CD4-positive, alpha-beta T cell treated with Interleukin-17A for 4 hours (primary cell): ENCODE results near the gene PLEKHG7.
"Not testable (repeated sequence)": the region's sequence is repeated elsewhere in the genome, so short reads cannot be mapped to it uniquely, and the experiment has no call there.

Source experiments
- DNase-seq: peaks from one replicate; pipeline ENCODE4 v3.0.0-alpha.2; 2020; ENCODE audit warnings: mixed read lengths

The PLEKHG7 gene

DNA sequence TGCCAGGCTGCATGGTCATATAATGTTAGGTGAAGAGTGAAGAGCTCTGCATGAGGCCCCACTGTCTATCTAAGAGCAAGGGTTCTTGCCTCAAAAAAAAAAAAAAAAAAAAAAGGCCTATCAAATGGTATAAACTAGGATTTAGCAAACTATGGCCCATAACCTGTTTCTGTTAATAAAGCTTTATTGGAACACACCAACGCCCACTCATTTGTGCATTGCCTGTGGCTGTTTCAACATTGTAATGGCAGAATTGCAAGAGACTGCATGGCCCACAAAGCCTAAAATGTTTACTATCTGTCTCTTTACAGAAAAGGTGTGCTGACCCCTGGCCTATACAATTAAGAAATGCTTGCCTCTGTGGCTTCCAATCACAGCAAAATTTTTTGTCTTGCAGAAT lies 12.8 kb downstream of the PLEKHG7 start:
- DNase-seq, result no peak

DNA sequence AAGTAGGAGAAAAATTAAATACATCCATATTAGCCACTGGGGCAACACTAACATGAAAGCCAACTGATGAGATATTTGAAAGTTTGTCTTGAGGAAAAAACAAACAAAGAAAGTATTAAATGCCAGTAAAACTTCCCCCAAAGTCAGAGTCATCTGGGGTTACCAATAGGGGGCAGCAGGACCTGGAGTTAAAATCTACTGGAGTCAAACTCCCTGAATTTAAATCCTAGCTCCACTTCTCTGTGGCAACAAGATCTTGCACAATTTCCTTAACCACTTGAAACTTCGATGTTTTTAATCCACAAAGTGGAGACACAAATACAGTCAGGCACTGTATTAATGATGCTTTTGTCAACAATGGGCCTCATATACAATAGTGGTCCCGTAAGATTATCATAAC lies 14.4 kb downstream of the PLEKHG7 start:
- DNase-seq, result no peak

DNA sequence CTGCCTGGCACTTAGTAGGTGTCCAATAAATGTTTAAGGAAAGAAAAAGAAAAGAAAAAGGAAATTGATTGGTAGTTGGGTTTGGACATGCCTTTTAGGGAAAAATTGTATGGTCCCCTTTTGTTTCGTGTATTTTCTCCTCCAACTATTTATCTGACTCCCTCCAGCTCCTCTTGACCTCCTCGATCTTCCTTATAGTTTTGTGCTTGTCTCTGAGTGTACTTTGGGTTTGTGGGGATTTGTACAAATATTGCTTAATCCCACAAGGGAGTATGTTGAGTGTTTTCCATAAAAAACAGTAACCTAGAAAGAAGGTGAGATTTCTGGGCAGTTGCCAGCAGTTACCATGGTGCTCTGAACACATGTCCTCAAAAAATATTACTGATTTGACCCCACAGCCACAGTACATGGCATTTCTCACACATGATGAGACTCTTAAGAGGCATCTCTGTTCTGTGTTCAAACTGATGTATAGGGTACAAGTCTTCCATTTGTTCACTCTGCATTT lies 15.7 kb downstream of the PLEKHG7 start:
- DNase-seq, result no peak

DNA sequence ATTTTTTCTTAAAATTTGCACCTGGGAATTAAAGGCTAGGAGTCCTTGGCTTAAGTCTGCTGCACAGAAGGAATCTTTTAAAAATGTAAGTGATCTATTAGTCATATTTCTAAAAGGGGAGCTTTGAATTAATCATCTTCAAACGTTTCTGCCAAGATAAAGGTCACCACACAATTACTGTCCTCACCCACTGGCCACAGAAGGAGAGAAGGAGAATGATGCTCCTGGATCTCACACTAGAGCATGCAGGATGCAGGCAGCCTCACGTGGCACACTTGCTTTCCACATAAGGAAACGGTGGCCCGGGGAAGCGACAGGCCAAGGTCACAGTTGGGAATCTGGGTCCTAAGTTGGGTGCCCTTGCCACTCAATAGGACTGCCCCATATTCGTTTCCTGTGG lies 16.9 kb downstream of the PLEKHG7 start:
- DNase-seq, result no peak

DNA sequence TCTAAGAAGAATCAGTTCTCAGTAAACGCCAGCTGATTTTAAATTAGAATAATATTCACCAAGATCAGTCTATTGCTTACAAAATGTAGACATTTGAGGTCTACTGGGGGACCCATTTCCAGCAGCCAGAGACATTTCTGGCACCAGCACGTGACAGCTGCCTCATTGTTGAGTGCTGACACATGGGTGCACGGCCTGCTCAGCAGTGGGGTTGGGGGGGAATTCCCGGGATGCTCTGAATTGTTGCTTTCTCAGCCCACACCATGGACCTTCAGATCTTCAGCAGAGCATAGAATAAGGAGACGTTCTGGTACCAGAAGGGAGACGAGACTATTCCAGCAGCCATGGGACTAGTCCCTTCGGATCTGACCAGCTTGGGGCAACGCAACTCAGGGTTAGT lies 18.3 kb downstream of the PLEKHG7 start:
- no peak for DNase-seq

DNA sequence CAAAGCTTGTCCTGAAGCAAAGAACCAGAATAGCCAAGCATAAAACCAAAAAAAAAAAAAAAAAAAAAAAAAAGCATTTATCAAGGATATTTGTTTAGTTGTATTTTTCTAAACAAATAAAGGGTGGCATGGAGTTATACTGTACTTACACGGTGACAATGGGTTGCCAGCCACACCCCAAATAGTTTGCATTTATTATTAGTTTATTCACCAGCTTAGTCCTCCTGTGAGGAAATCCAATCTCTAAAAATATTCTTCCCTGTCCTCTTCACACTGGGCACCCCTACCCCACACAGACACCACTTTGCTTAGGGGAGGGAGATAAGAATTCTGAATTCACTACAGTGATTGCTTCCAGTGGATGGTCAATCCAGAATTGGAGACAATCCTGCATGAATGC lies 18.9 kb downstream of the PLEKHG7 start:
- no peak for DNase-seq

DNA sequence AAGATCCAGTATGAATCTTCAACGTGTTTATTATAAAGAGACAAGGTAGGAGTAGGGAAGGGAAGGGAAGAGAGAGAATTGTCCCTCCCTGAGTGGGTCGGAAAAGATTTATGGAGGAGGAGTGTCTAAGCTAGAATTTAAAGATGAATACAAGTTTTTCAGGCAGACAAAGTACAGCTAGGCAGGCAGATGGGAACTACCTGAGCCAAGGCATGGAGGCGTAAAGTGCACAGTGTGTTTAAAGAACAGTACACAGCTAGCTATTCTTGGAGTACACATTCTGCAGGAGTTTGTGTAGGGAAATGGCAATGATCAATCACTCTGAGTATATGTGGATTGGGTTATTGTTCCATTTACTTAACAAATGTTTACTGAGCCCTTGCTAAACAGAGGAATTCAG lies 20.1 kb downstream of the PLEKHG7 start:
- no peak for DNase-seq

DNA sequence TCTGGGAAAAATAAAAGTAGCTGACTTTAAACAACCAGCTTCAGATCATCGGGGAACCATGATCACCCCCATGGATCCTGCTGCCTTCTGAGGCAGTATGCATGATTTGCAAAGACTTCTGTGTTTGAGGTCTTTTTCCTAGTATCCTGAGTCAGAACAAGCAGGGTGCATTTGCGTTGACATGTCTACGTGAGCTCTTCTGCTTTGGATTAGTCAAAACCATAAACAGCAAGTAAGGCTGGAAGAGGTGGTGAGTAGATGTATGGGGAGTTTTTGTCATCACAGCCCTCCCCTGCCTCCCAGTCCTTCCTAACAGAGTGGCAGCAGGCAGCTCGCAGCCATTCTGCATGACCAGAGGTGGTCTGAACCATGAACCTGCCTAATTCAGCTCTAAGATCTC lies 24.1 kb downstream of the PLEKHG7 start:
- no peak for DNase-seq

DNA sequence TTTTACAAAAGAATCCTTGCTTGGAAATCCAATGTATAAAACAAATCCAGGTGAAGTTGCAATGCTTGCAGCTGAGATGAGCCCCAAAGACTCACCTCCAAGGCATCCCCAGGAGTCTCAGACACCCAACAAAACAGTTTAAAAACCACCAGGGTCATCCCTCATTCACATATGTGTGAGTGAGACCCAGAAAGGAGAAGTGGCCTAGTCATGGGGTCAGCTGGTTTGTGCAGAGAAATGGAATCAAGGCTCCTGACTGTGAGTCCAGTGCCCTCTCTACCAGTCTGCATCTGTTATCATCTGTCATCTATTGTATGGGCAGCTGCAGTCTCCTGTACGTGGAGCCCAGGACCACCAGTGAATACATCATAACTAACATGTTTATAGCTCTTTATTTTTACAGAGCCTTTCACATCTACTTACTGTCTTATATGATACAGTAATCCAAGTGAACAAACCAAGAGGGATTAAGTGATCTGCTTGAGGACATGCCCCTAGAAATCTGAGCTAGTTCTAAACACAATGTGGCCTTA lies 27.1 kb downstream of the PLEKHG7 start:
- DNase-seq, result no peak

DNA sequence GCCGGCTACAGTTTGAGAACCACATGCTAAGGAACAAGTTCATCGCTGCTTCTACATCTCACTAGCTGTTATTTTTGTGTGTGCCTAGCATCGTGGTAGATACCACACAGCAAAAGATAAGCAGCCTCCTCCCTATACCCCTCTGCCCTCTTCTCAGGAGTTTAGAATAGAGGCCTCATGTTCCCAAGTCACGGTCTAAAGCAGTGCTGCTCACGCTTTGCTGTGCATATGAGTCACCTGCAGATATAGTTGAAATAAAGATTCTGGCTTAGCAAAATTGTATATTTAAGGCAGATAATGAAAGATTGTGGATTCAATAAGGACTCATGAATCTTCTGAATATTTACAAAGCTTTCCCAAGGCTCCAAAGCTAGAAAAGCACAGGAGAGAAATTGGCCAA lies 28.0 kb downstream of the PLEKHG7 start:
- no peak for DNase-seq

DNA sequence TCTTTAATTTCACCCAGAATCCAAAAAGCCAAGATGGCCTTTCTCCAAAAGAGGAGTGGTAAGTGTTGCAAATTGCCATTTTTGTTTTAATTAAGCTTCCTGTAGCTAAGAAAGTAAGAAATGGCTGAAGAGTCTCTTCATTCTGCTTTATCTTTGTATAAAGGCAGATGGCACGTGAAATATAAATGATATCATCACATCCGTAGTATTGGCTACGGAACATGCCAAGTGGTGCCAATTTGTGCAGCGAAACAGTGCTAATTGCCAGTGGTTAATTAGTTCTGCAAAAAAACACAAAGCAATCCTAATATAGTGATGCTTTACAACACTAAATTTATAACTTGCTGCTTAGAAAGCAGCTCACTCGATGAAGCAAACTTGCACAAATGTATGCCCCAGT lies 29.4 kb downstream of the PLEKHG7 start:
- no peak for DNase-seq

DNA sequence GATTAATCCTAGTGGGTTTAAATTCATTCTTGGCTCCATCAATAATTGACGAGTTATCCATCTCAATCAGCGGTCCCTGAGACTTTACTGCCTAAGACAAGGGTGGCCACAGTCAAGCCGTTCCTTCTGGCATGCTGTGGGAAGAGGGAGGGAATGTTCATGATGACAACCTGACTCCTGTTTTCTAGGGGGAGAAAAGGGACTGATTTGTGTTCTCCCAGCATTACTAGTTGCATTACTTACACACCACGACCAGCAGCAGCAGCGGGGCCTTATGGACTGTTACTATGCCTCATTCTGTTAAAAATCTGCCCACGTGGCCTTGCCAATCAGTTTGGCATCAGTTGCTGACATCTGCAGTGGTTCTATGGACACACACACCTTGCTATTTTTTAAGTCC lies 29.9 kb downstream of the PLEKHG7 start:
- no peak for DNase-seq

DNA sequence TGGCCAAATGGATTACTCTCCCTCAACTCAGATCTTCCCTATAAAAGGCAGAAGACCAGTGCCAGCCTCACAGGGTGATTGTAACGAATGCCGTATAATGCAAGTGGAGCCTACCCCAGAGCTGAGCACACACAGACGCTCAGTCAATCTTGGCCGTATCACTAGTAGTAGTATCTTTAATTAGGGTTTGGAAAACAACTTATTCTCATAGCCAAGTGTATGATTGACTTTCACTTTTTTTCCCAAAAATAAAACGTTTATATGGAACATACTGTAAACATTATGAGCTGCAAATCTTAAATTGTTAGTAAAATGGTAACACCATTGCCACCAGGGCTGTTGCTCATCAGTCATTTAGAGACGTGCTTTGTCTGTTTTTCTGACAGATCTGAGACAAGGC lies 30.4 kb downstream of the PLEKHG7 start:
- DNase-seq, result no peak

DNA sequence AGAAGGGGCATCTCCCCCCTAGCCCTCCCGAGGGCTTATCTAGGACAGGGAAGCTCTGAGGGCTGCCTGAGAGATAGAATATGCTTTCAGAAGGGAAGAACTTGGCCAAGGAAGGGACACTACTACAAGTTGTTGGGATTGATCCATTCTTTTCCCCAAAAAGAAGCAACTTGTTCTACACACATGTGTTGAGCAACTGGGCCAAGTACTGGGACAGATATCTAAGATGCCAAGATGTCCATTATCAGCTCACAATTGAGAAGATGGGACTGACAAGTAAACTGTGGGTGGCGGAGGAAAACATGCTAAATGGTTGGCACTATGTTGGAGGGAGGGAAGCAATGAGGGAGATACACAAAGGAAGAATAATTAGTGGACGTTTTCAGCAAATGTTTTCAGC lies 30.9 kb downstream of the PLEKHG7 start:
- no peak for DNase-seq

DNA sequence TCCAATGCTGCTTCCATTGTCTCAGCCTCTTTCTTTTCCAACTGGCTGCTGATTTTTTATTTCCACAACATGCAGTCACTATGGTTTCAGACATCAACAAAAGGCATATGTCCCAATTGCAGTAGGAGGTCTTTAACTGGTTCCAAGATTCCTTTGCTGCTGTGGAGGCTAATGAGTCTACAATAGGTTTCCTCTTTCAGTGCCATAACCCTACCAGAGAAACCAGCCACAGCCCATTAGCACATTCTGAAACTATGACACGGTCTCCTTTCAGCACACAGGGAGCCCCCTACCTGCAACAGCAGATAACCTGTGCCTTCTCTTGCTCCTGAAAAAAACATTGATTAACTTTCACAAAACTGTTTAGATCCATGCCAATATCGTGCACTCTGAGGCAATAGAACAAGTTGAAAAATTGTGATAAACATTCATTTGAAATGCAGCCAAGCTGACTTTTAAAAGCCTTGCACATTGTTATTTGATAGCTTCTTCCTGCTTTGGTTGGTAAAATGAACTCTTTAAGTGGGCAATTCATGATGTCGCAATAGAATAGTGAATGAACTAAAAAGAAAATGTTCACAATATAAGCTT lies 32.4 kb downstream of the PLEKHG7 start:
- no peak for DNase-seq

DNA sequence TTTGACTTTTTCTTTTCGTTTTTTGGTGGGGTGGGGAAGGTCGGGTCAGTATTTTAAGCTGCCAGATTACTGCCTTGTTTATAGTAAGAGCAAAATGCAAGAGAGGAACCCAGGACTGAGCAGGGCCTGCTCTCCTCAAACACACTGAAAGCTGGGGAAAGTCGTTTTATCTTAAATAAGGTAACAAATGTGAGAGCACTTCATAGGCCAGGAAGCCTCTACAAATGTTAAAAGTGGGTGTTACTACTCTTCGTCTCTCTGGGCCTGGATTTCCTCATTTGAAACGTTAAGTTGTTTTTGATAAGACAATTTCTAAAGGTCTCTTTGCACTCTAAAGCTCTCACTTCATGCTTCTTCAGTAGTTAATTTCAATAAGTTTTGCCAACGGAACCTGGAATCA lies 33.8 kb downstream of the PLEKHG7 start:
- DNase-seq, result no peak

DNA sequence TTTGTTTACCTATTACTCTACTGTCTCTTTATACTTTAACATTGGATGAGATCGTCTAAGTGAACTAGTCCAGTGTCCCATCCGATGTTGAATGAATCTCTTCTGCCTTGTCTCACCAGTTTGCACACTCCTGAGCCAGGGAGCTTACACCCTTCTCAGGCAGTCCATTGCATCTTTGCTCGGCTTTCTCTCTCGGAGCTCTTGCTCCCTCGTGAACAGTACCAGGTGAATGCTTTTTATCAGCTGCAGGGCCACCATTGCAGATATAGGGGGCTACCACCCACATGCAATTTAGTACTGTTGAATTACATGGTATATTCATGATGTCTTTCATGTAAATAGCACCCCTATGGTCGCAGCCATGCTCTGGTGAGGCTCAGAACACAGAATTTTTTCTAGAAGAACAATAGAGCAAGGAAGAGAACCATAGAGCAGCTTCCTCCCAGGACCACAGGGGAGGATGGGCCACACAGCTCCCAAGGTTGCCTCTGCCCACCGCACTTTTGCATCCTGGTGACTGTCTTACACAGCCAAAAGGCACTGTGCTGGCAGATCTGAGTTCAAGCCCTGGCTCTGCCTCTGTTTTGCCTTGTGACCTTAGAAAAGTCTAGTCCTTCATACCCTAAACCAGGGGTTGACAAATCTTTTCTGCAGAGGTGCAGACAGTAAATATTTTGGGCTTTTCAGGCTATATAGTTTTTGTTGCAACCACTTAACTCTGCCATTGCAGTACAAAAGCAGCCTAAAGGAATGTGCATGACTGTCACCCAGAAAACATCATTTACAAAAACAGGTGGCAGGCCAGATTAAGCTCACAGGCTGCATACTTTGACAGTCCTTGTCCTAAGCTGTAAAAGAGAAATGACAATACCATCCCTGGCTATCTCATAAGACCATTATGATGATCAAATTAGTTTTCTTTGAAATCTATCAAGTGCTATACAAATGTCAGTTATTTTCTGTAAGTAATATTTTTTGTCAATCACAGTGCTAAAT lies 35.4 kb downstream of the PLEKHG7 start:
- DNase-seq, result no peak

DNA sequence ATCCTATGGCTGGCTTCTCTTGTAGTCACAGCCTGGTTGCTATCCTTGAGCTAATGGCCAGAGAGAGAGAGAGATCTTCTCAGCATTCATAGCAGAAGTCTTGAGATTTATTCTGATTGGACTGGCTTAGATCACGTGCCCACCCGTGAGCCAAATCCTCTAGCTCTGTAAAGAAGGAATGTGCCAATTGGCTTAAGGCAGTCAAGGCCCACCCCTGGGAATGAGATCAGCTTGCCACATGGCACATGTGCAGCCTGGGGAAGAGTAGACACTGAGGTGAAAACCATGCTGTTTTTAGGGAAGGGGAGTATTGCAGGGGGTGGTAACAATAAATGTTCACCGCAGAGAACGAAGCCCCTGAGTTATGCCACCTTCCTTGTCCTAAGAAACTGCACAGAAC lies 36.3 kb downstream of the PLEKHG7 start:
- DNase-seq, result no peak

DNA sequence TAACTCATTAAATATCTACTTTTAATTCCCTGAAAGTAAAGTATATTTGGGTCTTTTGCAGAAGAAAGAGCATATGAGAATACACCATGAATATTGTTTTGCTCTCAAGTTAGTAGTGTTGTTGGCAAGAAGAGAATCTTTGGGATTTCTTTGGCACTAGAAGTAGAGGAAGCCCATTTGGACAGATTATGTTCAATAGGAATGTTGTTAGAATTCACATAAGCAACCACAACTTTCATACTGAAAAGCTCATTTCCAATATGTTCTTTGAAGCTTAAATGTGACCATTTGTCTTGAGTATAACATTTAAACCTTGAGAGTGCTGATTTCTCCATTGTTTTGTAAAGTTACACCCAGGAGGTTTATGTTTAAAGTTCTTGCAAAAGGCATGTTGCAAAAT lies 37.6 kb downstream of the PLEKHG7 start:
- DNase-seq, result no peak

DNA sequence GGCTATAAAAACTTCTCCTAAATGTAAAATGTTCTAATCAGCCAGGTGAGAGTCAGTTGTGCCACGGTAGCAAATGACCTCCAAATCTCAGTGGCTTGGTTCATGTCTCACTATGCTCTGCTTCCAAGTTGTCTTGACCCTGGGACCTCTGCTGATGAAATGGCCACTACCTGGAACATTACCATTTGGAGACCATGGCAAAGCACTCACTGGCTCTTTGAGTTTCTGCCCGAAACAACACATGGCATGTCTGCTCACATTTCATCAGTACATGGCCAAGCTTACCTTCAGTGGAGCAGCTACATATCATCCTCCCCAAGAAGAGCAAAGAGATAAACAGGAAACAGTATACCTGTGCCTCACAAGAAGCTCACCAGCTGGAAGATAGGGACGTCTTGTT lies 40.2 kb downstream of the PLEKHG7 start:
- no peak for DNase-seq

DNA sequence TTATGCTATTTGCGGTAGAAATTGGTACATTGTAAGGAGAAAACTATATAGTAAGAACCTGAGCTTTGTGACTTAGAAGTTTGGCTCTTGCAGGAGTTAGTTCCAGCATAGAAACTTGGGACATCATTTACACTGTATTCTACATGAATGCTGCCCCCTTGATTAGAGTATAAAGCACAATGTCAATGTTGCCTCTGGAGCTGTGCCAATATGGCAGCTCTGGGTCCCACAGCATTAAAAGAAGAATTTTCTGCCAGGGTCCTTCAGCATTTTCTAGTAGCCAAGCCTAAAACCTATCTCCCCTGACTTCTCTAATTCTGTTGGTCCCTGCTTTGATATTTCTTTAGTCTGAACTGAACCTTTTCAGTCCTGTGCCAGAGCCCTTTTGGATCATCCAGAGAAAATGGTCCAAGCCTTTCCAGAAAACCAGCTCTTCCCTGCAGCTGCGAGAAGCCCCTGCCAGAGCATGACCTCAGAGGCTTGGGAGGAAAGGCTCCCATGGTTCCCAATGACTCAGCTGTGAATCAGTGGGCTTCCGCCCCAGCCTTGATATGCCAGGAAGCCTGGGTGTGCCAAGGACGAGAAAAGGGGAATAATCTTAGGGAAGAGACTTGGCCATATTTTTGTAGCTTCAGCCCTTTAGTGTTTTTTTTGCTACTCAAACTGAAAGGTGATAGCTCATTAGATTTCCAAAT lies 43.2 kb downstream of the PLEKHG7 start:
- no peak for DNase-seq

DNA sequence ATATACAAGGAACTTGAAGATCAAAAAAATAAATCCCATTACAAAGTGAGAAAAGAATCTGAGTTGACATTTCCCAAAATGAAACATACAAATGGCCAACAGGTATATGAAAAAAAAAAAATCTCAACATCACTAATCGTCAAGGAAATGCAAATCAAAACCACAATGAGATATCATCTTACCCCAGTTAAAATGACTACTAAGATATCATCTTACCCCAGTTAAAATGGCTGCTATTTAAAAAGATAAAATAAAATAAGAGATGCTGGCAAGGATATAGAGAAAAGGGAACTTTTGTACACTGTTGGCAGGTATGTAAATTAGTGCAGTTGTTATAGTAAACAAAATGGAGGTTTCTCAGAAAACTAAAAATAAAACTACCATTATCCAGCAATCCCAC lies 44.4 kb downstream of the PLEKHG7 start:
- no peak for DNase-seq

DNA sequence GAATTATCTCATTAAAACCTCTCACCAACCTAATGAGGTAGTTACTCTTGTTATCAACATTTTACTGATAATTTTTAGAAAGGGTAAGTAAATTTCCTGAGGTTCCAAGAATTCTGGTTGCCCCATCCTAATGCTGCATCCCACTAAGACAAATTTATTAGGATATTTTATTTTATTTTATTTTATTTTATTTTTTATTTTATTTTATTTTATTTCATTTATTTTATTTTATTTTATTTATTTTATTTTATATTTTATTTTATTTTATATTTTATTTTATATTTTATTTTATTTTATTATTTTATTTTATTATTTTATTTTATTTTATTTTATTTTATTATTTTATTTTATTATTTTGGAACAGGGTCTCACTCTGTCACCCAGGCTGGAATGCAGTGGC lies 46.9 kb downstream of the PLEKHG7 start:
- DNase-seq, result not testable (repeated sequence)
